ENCODE data around the gene TSPAN19. TPM values are rescaled to one million over a fixed set of nuclear protein-coding genes. Genes with fewer than 3 reads are reported as not detected.

Gene TSPAN19
- total RNA-seq (2021; ENCODE audit: unreplicated experiment): not detected
- polyA plus RNA-seq (2012; ENCODE audit: insufficient read length): not detected
- not detected for Bru-seq, nascent RNA
- percentile 4 among the genes with signal in this experiment for BruChase-seq, experiment 1, labeled RNA remaining after a 2-hour chase
- BruChase-seq, experiment 2, labeled RNA remaining after a 6-hour chase: not detected
- long read RNA-seq: 0 reads

GRCh38 chr12:85036234-85036707 lies at the start of gene TSPAN19, which contains the start of gene LRRIQ1:
Gene TSPAN19, minus strand, starts transcription at chr12:85036277. Its CDS starts 6,331 bp downstream, at chr12:85029946.
Gene LRRIQ1, plus strand, starts transcription at chr12:85036351. Its CDS starts 1,826 bp downstream, at chr12:85038177.
- BruUV-seq (replicated peaks): no TSS peak
- TF ChIP-seq TCF7L2 (IDR thresholded peaks at IDR 0.05; ENCODE audit: low read depth, low read length) (no peak), POLR2AphosphoS5 (IDR thresholded peaks at IDR 0.05; ENCODE audit: low read depth, low read length) (no peak), REST (IDR thresholded peaks at IDR 0.05; ENCODE audit: insufficient read depth in 1 of 2, low read depth in 2 of 2, low read length in 1 of 2) (no peak), SIN3A (IDR thresholded peaks at IDR 0.05; ENCODE audit: borderline replicate concordance, insufficient read depth, low read depth, low read length) (0 out of 2 replicates have a peak, but pooled peaks have one; percentile 38), CTCF (IDR thresholded peaks at IDR 0.05) (no peak)
- CTCF ChIA-PET: no interaction called here
- no peaks in the 10 kb centered on the region for H3K36me3 ChIP-seq (ENCODE audit: control insufficient read depth, insufficient read depth, low read length)
- ATAC-seq (peak; percentile 93), DNase-seq (ENCODE audit: low read depth, low spot score) (peak; percentile 39)
- H3K9me3 ChIP-seq (ENCODE audit: control insufficient read depth, insufficient read depth, low read depth, low read length): no peaks in the 10 kb centered on the region
- H3K27me3 ChIP-seq (ENCODE audit: control insufficient read depth, insufficient read depth, low read length): no peaks in the 10 kb centered on the region
- intact Hi-C loops (cut with micrococcal nuclease; ENCODE audit: unreplicated experiment) (no loop called here), in situ Hi-C loops (cut with HindIII; ENCODE audit: low pct_unique_long_range_greater_than_20kb, low sequenced_read_pairs) (no loop called here)
- H3K27ac ChIP-seq (ENCODE audit: low read length): no peak within 1 kb of the TSS
- POLR2A ChIA-PET: no interaction called here
- no peaks in the 10 kb centered on the region for H3K4me1 ChIP-seq (ENCODE audit: control insufficient read depth, insufficient read depth, low read length)
- peak within 1 kb of the TSS; percentile 61 to 75 for H3K4me3 ChIP-seq (ENCODE audit: low read depth in 2 of 2, low read length in 2 of 2)

- no peaks in the 10 kb centered on the region for H3K9me3 ChIP-seq (ENCODE audit: control insufficient read depth, insufficient read depth, low read depth, low read length)
- TF ChIP-seq CTCF (IDR thresholded peaks at IDR 0.05): no peak
- TF ChIP-seq REST (IDR thresholded peaks at IDR 0.05; ENCODE audit: insufficient read depth in 1 of 2, low read depth in 2 of 2, low read length in 1 of 2): no peak
- no peak for TF ChIP-seq POLR2AphosphoS5 (IDR thresholded peaks at IDR 0.05; ENCODE audit: low read depth, low read length)
- TF ChIP-seq SIN3A (IDR thresholded peaks at IDR 0.05; ENCODE audit: borderline replicate concordance, insufficient read depth, low read depth, low read length): no peak
- TF ChIP-seq TCF7L2 (IDR thresholded peaks at IDR 0.05; ENCODE audit: low read depth, low read length): no peak
- no peak overlapping the region for H3K27ac ChIP-seq (ENCODE audit: low read length)
- no peaks in the 10 kb centered on the region for H3K4me1 ChIP-seq (ENCODE audit: control insufficient read depth, insufficient read depth, low read length)
- H3K27me3 ChIP-seq (ENCODE audit: control insufficient read depth, insufficient read depth, low read length): no peaks in the 10 kb centered on the region
- no peak for DNase-seq (ENCODE audit: low read depth, low spot score)
- in situ Hi-C loops (cut with HindIII; ENCODE audit: low pct_unique_long_range_greater_than_20kb, low sequenced_read_pairs): no loop called here
- no peak overlapping the region for H3K4me3 ChIP-seq (ENCODE audit: low read depth in 2 of 2, low read length in 2 of 2)
- intact Hi-C loops (cut with micrococcal nuclease; ENCODE audit: unreplicated experiment): no loop called here
- no peaks in the 10 kb centered on the region for H3K36me3 ChIP-seq (ENCODE audit: control insufficient read depth, insufficient read depth, low read length)
- POLR2A ChIA-PET: no interaction called here
- no peak for ATAC-seq
- no TSS peak for BruUV-seq (replicated peaks)
- CTCF ChIA-PET: no interaction called here
These were observed 49.0 kb upstream of the TSPAN19 start for GRCh38 chr12:85085066-85085465.

Data from Panc1 (cell line).